ENCODE measurements around the gene ITGB1BP1.

Gene ITGB1BP1

DNA sequence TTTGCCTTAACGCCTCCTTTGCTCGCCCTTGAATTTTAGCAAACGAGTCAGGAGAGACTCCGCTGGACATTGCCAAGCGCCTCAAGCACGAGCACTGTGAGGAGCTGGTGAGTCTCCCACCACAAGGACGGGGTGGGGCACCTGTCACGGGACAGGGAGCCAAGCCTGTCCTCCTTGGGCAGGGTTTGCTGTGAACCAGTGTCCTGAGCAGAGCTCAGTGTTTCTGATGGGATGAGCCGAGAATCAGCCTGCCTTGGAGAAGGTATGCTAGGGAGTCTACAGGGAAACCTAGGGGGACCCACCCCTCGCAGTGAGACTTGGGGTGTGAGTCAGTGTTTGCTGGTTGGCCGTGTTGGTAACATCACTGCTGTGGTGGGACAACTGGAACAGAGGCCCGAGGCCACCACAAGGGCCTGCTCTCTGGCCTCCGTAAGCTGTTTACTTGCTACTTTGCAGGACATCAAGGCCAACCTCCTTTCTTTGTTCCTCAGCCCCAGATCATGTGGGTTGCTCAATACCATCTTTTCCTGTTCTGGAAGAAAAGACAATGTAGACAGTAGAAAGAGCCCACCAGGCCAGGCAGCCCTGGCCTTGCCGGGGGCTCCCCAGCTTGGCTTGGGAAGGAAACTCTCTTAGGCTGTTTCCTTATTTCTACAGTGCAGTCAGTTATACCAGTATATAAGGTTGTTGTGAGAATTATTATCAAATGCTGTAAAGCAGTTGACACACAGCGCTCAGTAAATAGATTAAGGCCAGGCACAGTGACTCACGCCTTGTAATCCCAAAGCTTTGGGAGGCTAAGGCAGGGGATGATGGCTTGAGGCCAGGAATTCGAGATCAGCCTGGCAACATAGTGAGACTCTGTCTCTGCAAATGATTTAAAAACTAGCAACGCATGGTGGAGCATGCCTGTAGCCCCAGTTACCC lies 42.4 kb downstream of the ITGB1BP1 start:
- H3K9ac ChIP-seq (ENCODE audit: low read depth, low read length): no peak overlapping the region
- H3K27ac ChIP-seq (ENCODE audit: low read length): no peak overlapping the region
- H3K36me3 ChIP-seq (ENCODE audit: insufficient read depth, low read depth, low read length): peaks cover 38% of the 10 kb centered on the region; the same call in 1 of the 2 replicates
- H3K4me3 ChIP-seq (ENCODE audit: low read length): no peak overlapping the region
- no peaks in the 10 kb centered on the region for H3K27me3 ChIP-seq (ENCODE audit: insufficient read depth, low read length)
- H3K9me3 ChIP-seq (ENCODE audit: insufficient read depth, low read depth, low read length): no peaks in the 10 kb centered on the region
- H3K4me1 ChIP-seq (ENCODE audit: insufficient read depth, low read length): peaks cover 12% of the 10 kb centered on the region

DNA sequence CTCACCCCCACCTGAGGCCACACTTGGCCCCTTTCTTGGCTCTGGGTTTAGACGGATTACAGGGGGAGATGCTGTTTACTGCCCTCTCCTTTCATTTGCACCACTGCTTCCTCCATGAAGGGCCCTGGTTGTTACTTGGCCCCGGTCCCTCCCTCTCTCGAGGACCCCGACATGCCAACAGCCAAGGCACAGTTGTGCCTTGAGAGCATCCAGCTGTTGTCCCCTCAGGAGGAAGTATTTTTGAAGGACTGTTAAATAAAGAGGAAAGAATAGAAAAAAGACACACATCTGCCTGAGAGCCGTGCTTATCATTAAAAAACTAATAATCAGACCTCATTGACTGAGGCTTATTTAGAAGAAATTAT lies 44.0 kb downstream of the ITGB1BP1 start:
- Histone ChIP-seq H3K9me3 (ENCODE audit: insufficient read depth, low read depth, low read length) (no peaks in the 10 kb centered on the region), H3K4me1 (ENCODE audit: insufficient read depth, low read length) (peaks cover 12% of the 10 kb centered on the region), H3K27ac (ENCODE audit: low read length) (no peak overlapping the region)

DNA sequence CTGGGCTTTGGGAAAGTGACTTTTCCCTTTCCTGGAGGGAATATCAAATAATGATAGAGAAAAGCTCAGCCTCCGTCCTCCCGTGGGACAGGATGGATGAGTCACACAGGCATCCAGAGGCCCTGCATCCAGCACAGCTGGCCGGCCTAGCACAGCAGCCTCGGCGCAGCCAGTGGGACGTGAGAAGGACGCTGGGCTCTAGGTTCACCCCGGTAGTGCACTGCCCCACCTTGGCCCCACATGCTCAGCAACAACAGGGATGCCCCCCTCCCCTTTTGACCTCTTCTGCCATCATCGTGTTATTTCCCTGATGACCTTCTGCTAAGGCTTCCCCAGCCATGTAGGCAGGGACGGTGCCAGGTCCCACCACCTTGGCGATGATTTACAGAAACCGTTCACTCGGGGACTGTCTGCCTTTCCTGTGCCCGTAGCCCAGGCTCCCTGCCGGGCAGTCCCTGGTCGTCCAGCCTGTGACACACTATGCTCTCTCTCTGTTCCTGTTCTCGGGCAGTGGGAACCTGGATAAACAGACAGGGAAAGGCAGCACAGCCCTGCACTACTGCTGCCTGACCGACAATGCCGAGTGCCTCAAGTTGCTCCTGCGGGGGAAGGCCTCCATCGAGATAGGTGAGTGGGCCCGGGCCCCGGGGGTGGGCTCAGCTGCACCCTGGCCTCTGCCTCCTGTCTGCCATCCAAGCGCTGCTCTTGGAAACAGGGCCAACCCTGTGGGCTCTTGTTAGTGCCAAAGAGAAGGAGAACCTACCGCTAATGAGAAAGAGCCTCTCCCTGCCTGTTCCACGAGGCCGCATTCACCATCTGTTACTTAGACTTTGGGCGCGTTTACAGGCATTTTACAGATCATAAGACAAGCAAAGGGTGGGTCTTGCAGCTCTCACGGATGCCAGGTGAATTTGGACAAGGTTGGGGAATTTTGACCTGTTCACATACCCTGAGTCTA lies 44.6 kb downstream of the ITGB1BP1 start:
- Histone ChIP-seq H3K9me3 (ENCODE audit: insufficient read depth, low read depth, low read length) (no peaks in the 10 kb centered on the region), H3K27me3 (ENCODE audit: insufficient read depth, low read length) (no peaks in the 10 kb centered on the region), H3K27ac (ENCODE audit: low read length) (no peak overlapping the region), H3K9ac (ENCODE audit: low read depth, low read length) (no peak overlapping the region), H3K36me3 (ENCODE audit: insufficient read depth, low read depth, low read length) (peaks cover 42% of the 10 kb centered on the region; the same call in 1 of the 2 replicates), H3K4me1 (ENCODE audit: insufficient read depth, low read length) (peaks cover 12% of the 10 kb centered on the region), H3K4me3 (ENCODE audit: low read length) (no peak overlapping the region)

More for the DNA sequence above, 44.0 kb downstream of the ITGB1BP1 start:
- Histone ChIP-seq H3K4me3 (ENCODE audit: low read length) (no peak overlapping the region), H3K36me3 (ENCODE audit: insufficient read depth, low read depth, low read length) (peaks cover 43% of the 10 kb centered on the region; the same call in 1 of the 2 replicates), H3K27me3 (ENCODE audit: insufficient read depth, low read length) (no peaks in the 10 kb centered on the region), H3K9ac (ENCODE audit: low read depth, low read length) (no peak overlapping the region)

DNA sequence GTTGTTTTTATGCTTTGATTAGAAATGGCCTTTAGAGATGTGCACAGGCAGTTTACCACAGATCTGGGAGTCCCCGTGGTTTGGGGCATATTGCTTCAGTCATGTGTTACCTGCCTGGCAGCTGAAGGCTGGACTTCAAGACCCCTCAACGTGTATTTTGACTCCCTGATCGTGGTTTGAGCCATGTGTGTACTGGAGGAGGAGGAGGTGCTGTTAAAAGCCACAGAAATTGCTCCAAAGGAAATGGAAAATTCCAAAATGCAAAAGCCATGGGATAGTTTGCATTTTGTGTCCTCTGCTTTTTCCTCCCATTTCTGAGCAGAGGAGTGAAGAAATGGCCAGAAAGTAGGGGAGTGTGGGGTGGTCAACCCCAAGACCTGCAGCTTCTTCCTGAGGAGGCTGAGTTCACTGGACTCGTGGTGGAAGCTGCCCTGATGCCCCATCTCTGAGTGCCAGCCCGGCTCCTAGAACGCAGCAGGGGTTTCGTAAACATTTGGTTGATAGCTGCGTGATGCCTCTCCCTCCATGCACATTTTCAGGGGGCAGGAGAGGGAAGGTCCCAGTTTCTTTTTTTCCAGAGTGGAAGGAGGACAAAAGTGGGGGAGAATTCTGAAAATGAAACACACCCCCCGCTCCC lies 45.7 kb downstream of the ITGB1BP1 start:
- H3K27ac ChIP-seq (ENCODE audit: low read length): no peak overlapping the region

DNA sequence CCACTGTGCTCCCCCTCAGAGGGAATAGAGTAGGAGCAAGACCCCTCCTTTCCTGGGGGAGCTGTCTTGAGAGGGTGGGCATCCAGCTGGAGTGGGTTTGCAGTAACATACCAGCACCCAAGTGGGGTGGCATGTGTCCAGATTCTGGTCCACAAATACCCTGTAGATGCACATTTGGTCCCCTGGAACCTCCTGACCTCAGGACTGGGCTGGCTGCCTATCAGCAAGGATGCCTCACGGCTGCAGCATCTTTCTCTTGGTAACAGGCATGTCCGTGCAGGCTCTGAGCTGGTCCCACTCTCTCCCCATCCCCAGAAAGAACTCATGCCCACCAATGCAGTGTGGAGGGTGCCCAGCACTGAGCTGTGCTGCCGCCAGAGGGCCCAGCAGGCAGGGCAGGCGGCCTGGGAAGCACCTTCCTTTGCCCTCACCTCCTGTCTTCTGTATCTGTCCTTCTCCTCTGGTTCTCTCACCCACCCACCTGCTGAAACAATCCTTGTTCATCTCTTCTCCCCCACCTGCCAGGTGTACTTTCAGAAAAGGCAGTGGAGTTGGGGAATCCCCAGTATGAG lies 47.4 kb downstream of the ITGB1BP1 start:
- Histone ChIP-seq H3K27ac (ENCODE audit: low read length) (no peak overlapping the region), H3K4me1 (ENCODE audit: insufficient read depth, low read length) (peaks cover 12% of the 10 kb centered on the region), H3K4me3 (ENCODE audit: low read length) (no peak overlapping the region), H3K36me3 (ENCODE audit: insufficient read depth, low read depth, low read length) (peaks cover 35% of the 10 kb centered on the region; the same call in 1 of the 2 replicates), H3K9ac (ENCODE audit: low read depth, low read length) (no peak overlapping the region), H3K27me3 (ENCODE audit: insufficient read depth, low read length) (no peaks in the 10 kb centered on the region), H3K9me3 (ENCODE audit: insufficient read depth, low read depth, low read length) (no peaks in the 10 kb centered on the region)

More for the DNA sequence above, 45.7 kb downstream of the ITGB1BP1 start:
- no peak overlapping the region for H3K9ac ChIP-seq (ENCODE audit: low read depth, low read length)
- H3K27me3 ChIP-seq (ENCODE audit: insufficient read depth, low read length): no peaks in the 10 kb centered on the region
- H3K36me3 ChIP-seq (ENCODE audit: insufficient read depth, low read depth, low read length): peaks cover 42% of the 10 kb centered on the region; the same call in 1 of the 2 replicates
- H3K9me3 ChIP-seq (ENCODE audit: insufficient read depth, low read depth, low read length): no peaks in the 10 kb centered on the region
- no peak overlapping the region for H3K4me3 ChIP-seq (ENCODE audit: low read length)
- H3K4me1 ChIP-seq (ENCODE audit: insufficient read depth, low read length): peaks cover 12% of the 10 kb centered on the region

DNA sequence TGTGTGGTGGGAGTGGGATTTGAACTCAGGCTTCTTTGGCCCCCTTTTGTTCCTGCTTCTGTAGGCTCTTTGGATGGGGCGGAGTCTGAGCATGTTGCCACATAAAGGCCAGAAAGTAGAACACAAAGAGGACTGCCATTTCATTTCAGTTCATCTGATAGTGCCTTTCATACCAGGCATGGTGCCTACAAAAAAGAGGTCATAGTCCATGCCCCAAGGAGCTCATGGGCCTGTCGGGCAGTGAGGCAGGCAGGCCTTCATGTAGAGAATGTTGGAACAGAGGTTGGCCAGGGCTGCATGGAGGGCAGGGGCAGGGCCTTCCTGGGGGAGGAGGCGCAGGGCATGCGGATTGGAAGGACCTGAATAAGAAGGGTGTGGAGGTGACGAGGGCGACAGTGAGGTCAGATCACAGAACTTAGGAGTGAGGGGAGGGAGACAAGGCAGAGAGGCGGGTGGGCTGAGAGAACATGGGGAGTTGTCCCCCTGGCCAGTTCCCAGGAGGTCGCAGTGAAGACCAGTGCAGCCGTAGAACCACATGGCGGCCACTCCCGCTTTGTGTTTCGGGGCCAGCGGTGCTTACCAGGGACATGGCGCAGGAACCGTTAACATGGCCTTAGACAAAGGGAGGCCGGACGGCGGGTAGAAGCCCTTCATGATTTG lies 49.1 kb downstream of the ITGB1BP1 start:
- Histone ChIP-seq H3K27me3 (ENCODE audit: insufficient read depth, low read length) (no peaks in the 10 kb centered on the region), H3K9me3 (ENCODE audit: insufficient read depth, low read depth, low read length) (no peaks in the 10 kb centered on the region), H3K4me1 (ENCODE audit: insufficient read depth, low read length) (peaks cover 12% of the 10 kb centered on the region), H3K36me3 (ENCODE audit: insufficient read depth, low read depth, low read length) (peaks cover 30% of the 10 kb centered on the region; the same call in 1 of the 2 replicates), H3K9ac (ENCODE audit: low read depth, low read length) (no peak overlapping the region), H3K4me3 (ENCODE audit: low read length) (no peak overlapping the region), H3K27ac (ENCODE audit: low read length) (no peak overlapping the region)

DNA sequence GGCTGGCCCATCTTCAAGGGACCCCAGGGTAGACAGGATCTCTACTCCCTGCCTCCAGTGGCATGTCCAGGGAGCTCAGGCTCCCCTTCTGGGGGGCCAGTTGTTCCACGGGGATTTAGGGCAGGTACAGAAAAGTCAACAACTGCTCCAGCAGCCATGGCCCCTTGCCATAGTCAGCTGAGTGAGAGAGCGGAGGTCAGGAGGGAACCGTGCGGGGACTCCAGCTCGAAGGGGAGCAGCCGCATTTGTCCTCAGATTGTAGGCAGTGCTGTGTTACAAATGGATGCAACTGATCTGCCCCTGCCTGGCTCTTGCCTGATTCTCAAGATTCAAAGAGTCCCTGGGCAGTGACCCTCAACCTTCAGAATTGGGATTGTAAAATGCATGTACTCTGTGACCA lies 49.9 kb downstream of the ITGB1BP1 start:
- Histone ChIP-seq H3K9ac (ENCODE audit: low read depth, low read length) (no peak overlapping the region), H3K36me3 (ENCODE audit: insufficient read depth, low read depth, low read length) (peaks cover 28% of the 10 kb centered on the region; the same call in 1 of the 2 replicates), H3K27me3 (ENCODE audit: insufficient read depth, low read length) (no peaks in the 10 kb centered on the region), H3K27ac (ENCODE audit: low read length) (no peak overlapping the region), H3K4me3 (ENCODE audit: low read length) (no peak overlapping the region), H3K4me1 (ENCODE audit: insufficient read depth, low read length) (peaks cover 10% of the 10 kb centered on the region), H3K9me3 (ENCODE audit: insufficient read depth, low read depth, low read length) (no peaks in the 10 kb centered on the region)

DNA sequence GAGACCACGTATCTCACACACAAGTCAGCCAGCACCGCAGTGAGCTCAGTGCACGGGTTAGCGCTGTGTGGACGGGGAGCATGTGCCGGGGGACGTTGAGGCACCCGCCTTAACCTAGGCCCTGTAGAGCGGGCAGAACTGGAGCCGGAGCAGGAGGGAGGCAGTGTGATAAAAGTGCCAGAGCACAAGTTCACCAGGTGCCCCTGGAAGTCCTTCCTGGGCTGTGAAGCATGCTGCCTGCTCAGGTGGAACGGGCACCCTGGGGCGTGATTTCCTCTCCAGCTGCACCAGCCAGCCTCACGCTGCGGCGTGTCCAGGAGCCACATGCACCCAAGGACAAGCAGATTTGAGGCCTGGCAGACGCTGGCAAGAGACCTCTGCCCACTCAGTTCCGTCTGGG lies 50.3 kb downstream of the ITGB1BP1 start:
- Histone ChIP-seq H3K9me3 (ENCODE audit: insufficient read depth, low read depth, low read length) (no peaks in the 10 kb centered on the region), H3K27me3 (ENCODE audit: insufficient read depth, low read length) (no peaks in the 10 kb centered on the region), H3K9ac (ENCODE audit: low read depth, low read length) (no peak overlapping the region), H3K36me3 (ENCODE audit: insufficient read depth, low read depth, low read length) (peaks cover 29% of the 10 kb centered on the region), H3K27ac (ENCODE audit: low read length) (no peak overlapping the region), H3K4me3 (ENCODE audit: low read length) (no peak overlapping the region), H3K4me1 (ENCODE audit: insufficient read depth, low read length) (peaks cover 7% of the 10 kb centered on the region)

DNA sequence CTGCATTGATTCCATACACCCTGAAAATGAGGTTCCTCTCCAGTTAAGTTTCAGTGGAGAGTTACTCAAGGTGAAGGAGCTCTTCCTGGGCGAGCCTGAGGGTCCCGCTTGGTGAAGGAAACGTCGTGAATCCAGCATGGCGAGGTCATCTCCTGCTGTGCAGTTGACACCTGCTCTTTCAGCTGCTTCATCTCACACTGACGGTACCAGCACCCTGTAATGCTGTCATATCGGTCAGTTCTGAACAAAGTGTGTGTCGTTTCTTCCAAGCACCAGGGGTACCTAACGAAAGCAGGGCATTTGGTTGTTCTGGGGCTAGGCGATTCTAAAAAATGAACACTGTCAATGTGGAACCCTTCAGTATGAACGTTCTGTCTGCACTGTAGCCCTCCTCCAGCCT lies 52.6 kb downstream of the ITGB1BP1 start:
- Histone ChIP-seq H3K4me3 (ENCODE audit: low read length) (no peak overlapping the region), H3K27me3 (ENCODE audit: insufficient read depth, low read length) (no peaks in the 10 kb centered on the region), H3K27ac (ENCODE audit: low read length) (no peak overlapping the region), H3K9me3 (ENCODE audit: insufficient read depth, low read depth, low read length) (no peaks in the 10 kb centered on the region), H3K4me1 (ENCODE audit: insufficient read depth, low read length) (no peaks in the 10 kb centered on the region), H3K9ac (ENCODE audit: low read depth, low read length) (no peak overlapping the region), H3K36me3 (ENCODE audit: insufficient read depth, low read depth, low read length) (peaks cover 37% of the 10 kb centered on the region)

DNA sequence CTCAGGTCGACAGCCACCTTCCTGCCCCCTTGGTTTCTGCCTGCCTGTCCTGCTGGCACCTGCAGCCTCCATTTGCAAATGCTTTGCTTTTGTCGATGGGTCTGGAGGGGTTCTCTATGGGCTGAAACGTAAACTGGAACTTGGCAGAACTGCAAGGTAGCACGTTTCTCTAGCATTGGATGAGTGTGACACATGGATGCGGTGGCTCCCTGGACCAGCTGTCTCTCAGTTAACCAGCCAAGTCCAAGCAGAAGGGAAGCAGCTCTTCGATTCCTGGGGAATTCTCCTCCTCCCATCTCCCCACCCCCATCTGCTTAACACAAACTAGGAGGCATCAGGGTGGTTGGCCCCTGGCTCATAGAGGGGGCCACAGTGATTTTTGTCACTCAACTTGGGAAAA lies 57.3 kb downstream of the ITGB1BP1 start:
- Histone ChIP-seq H3K27me3 (ENCODE audit: insufficient read depth, low read length) (no peaks in the 10 kb centered on the region), H3K9ac (ENCODE audit: low read depth, low read length) (no peak overlapping the region)

More for the DNA sequence above, 57.3 kb downstream of the ITGB1BP1 start:
- H3K36me3 ChIP-seq (ENCODE audit: insufficient read depth, low read depth, low read length): peaks cover 36% of the 10 kb centered on the region
- no peaks in the 10 kb centered on the region for H3K9me3 ChIP-seq (ENCODE audit: insufficient read depth, low read depth, low read length)
- no peak overlapping the region for H3K4me3 ChIP-seq (ENCODE audit: low read length)
- H3K27ac ChIP-seq (ENCODE audit: low read length): no peak overlapping the region
- no peaks in the 10 kb centered on the region for H3K4me1 ChIP-seq (ENCODE audit: insufficient read depth, low read length)

Measured in iPS-20b (cell line).